Parathyroid adenoma (tissue), 2 donors: ENCODE measurements around the gene UBR3.

ENCODE experiments used
- H2AFZ ChIP-seq: fragments of 300-600 bp; sonication (generic); one replicate; pipeline ENCODE4 v1.7.0; 2017; ENCODE audit warnings: antibody characterized with exemption, mild to moderate bottlenecking
- H3K27ac ChIP-seq: fragments of 300-600 bp; sonication (generic); one replicate; pipeline ENCODE4 v1.7.0; 2017
- H3K27me3 ChIP-seq: fragments of 300-600 bp; sonication (generic); one replicate; pipeline ENCODE4 v1.7.0; 2017; ENCODE audit warnings: low read length; ENCODE audit not compliant: control insufficient read depth, insufficient read depth
- H3K36me3 ChIP-seq: fragments of 300-600 bp; sonication (generic); one replicate; pipeline ENCODE4 v1.7.0; 2017; ENCODE audit warnings: low read length; ENCODE audit not compliant: control insufficient read depth, insufficient read depth
- H3K4me1 ChIP-seq: fragments of 300-600 bp; sonication (generic); one replicate; pipeline ENCODE4 v1.7.0; 2017; ENCODE audit warnings: control low read depth
- H3K4me2 ChIP-seq: fragments of 300-600 bp; sonication (generic); one replicate; pipeline ENCODE4 v1.7.0; 2017; ENCODE audit warnings: low read length
- H3K4me3 ChIP-seq: fragments of 300-600 bp; sonication (generic); one replicate; pipeline ENCODE4 v1.7.0; 2017; ENCODE audit warnings: low read depth, low read length
- H3K79me2 ChIP-seq: fragments of 300-600 bp; sonication (generic); one replicate; pipeline ENCODE4 v1.7.0; 2017; ENCODE audit warnings: control low read depth
- H3K9ac ChIP-seq: fragments of 300-600 bp; sonication (generic); one replicate; pipeline ENCODE4 v1.7.0; 2017; ENCODE audit warnings: mild to moderate bottlenecking
- H3K9me3 ChIP-seq: fragments of 300-600 bp; sonication (generic); one replicate; pipeline ENCODE4 v1.7.0; 2017; ENCODE audit warnings: low read length; ENCODE audit not compliant: control insufficient read depth
- CTCF ChIP-seq: fragments of 300-600 bp; sonication (generic); IDR thresholded peaks from one replicate; pipeline ENCODE4 v1.7.0; 2017; ENCODE audit warnings: antibody characterized with exemption, mild to moderate bottlenecking
- donor health status: primary hyperparathyroidism.

The UBR3 gene

DNA sequence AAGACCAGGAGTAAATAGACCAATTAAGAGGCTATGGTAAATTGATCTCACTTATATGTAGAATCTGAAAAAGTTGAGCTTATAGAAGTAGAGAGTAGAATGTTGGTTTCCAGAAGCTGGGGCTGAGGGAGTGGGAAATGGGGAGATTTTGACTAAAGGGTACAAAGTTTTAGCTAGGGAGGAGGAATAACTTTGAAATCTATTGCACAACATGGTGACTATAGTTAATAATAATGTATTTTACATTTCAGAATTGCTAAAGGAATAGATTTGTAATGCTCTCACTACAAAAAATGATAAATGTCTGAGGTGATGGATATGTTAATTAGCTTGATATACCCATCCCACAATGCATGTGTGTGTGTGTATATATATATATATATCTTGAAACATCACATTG, 82.1 kb downstream of the UBR3 start:
- H3K27me3 ChIP-seq = no peaks in the 10 kb centered on the region
- H3K9ac ChIP-seq = no peak overlapping the region
- H2AFZ ChIP-seq = no peak overlapping the region
- H3K36me3 ChIP-seq = no peaks in the 10 kb centered on the region
- no peaks in the 10 kb centered on the region for H3K4me1 ChIP-seq
- no peak overlapping the region for H3K4me2 ChIP-seq
- no peak for TF ChIP-seq CTCF
- H3K27ac ChIP-seq = no peak overlapping the region
- H3K4me3 ChIP-seq = no peak overlapping the region
- H3K79me2 ChIP-seq = no peaks in the 10 kb centered on the region
- H3K9me3 ChIP-seq = no peaks in the 10 kb centered on the region

- H3K27ac ChIP-seq = no peak overlapping the region
- no peaks in the 10 kb centered on the region for H3K9me3 ChIP-seq
- no peaks in the 10 kb centered on the region for H3K36me3 ChIP-seq
- H3K27me3 ChIP-seq = no peaks in the 10 kb centered on the region
- no peaks in the 10 kb centered on the region for H3K4me1 ChIP-seq
- no peaks in the 10 kb centered on the region for H3K79me2 ChIP-seq
- TF ChIP-seq CTCF = no peak
- H2AFZ ChIP-seq = no peak overlapping the region
- H3K4me3 ChIP-seq = no peak overlapping the region
- no peak overlapping the region for H3K9ac ChIP-seq
- no peak overlapping the region for H3K4me2 ChIP-seq
These were observed 83.0 kb downstream of the UBR3 start for GRCh38 chr2:169910109-169910799.

DNA sequence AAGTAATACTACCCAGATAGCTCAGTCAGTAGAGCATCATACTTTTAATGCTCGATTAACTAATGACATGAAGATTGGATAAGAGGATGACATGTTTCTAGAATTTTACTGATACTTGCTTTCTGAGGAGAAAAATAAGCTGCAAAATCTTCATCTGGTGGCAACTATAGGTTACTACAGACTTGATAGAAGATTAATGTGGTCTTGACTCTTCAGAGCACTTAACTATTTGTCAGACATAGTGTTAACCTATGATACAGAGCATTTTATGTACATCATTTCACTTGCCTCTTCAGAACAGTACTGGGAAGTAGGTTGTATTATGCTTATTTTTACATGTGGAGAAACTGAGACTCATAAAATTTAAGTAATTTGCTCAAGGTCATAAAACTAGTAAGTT, 83.9 kb downstream of the UBR3 start:
- H3K4me1 ChIP-seq = no peaks in the 10 kb centered on the region
- H3K79me2 ChIP-seq = no peaks in the 10 kb centered on the region
- no peak overlapping the region for H3K9ac ChIP-seq
- no peak overlapping the region for H2AFZ ChIP-seq
- H3K4me3 ChIP-seq = no peak overlapping the region
- no peak for TF ChIP-seq CTCF
- H3K36me3 ChIP-seq = no peaks in the 10 kb centered on the region
- H3K4me2 ChIP-seq = no peak overlapping the region
- no peaks in the 10 kb centered on the region for H3K27me3 ChIP-seq
- no peak overlapping the region for H3K27ac ChIP-seq
- no peaks in the 10 kb centered on the region for H3K9me3 ChIP-seq

DNA sequence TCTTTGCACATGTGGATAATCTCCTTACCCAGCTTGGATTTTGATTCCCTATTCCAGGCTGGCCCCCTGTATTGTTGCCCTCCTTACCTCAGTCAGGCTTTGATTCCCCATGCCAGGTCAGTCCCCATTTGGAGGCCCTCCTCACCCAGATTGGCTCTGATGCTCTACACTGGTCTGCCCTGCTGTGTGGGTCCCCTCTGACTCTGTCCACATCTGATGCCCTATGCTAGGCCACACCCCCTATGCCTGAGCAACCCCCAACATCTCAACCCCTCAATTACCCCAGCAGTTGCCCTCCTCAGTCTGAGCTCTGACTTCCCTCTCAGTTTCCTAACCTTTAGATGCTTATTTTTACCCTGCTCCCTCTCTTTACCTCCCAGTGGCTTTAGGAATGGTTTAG, 89.4 kb downstream of the UBR3 start:
- H3K79me2 ChIP-seq = peaks cover 6% of the 10 kb centered on the region
- no peak overlapping the region for H3K27ac ChIP-seq
- no peak overlapping the region for H3K4me3 ChIP-seq
- no peak overlapping the region for H3K4me2 ChIP-seq
- no peaks in the 10 kb centered on the region for H3K4me1 ChIP-seq
- no peaks in the 10 kb centered on the region for H3K27me3 ChIP-seq
- H3K36me3 ChIP-seq = no peaks in the 10 kb centered on the region
- TF ChIP-seq CTCF = no peak
- no peak overlapping the region for H2AFZ ChIP-seq
- no peak overlapping the region for H3K9ac ChIP-seq
- H3K9me3 ChIP-seq = no peaks in the 10 kb centered on the region

DNA sequence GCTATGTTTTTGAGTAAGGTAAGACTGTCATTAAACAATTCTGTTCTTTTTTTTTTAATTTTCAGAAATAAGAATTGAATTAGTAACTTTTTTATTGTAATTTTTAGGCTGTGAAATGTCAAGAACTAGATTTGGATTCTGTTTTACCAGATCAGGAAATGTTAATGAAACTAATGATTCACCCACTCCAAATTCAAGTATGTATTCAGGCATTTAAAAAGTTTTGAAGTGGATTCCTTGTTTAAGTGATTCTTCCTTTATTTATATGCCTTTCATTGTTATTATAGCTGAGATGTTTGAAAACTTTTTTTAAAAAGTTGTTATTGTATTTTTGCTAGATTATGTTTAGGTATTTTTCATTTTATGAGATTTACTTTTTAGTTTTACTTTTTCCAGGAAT, 96.7 kb downstream of the UBR3 start:
- Histone ChIP-seq H3K36me3 (no peaks in the 10 kb centered on the region), H3K4me2 (no peak overlapping the region), H3K4me3 (no peak overlapping the region), H2AFZ (no peak overlapping the region), H3K27me3 (no peaks in the 10 kb centered on the region), H3K79me2 (no peaks in the 10 kb centered on the region), H3K27ac (no peak overlapping the region), H3K4me1 (no peaks in the 10 kb centered on the region), H3K9me3 (no peaks in the 10 kb centered on the region), H3K9ac (no peak overlapping the region)
- no peak for TF ChIP-seq CTCF
